Vagina (tissue), 2 donors: Measurements from ENCODE around the gene CMYA5.

Source experiments
- POLR2A ChIP-seq, 2 donors: fragments of 450-650 bp; IDR thresholded peaks; one replicate each; pipeline ENCODE4 v1.6.1; 2017; ENCODE audit warnings: antibody characterized with exemption in 2 of 2, mild to moderate bottlenecking in 2 of 2, moderate library complexity in 2 of 2
- POLR2AphosphoS5 ChIP-seq, 2 donors: sonication (generic); formaldehyde crosslinking; IDR thresholded peaks; one replicate each; pipeline ENCODE4 v1.9.0; 2017; ENCODE audit warnings: antibody characterized with exemption in 2 of 2, mild to moderate bottlenecking in 2 of 2, low read depth in 1 of 2; ENCODE audit not compliant: insufficient read depth in 1 of 2
- TF ChIP-seq, protein P1 (sequence below), 3 experiments: fragments of 450-650 bp in 2 of 3; fragments of 200-600 bp in 1 of 3; sonication (generic) in 1 of 3; IDR thresholded peaks; one replicate each; pipeline ENCODE4 v1.5.1; 2017 to 2019; ENCODE audit warnings: antibody characterized with exemption in 3 of 3, mild to moderate bottlenecking in 2 of 3, moderate library complexity in 2 of 3

GRCh38 chr5:79840084-79840990 lies 150.7 kb downstream of the CMYA5 start:
- TF ChIP-seq, protein P1, sequence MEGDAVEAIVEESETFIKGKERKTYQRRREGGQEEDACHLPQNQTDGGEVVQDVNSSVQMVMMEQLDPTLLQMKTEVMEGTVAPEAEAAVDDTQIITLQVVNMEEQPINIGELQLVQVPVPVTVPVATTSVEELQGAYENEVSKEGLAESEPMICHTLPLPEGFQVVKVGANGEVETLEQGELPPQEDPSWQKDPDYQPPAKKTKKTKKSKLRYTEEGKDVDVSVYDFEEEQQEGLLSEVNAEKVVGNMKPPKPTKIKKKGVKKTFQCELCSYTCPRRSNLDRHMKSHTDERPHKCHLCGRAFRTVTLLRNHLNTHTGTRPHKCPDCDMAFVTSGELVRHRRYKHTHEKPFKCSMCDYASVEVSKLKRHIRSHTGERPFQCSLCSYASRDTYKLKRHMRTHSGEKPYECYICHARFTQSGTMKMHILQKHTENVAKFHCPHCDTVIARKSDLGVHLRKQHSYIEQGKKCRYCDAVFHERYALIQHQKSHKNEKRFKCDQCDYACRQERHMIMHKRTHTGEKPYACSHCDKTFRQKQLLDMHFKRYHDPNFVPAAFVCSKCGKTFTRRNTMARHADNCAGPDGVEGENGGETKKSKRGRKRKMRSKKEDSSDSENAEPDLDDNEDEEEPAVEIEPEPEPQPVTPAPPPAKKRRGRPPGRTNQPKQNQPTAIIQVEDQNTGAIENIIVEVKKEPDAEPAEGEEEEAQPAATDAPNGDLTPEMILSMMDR (IDR thresholded peaks at IDR 0.05) = no peak
- TF ChIP-seq POLR2AphosphoS5 (IDR thresholded peaks at IDR 0.05; ENCODE audit: insufficient read depth in 1 of 2, low read depth in 1 of 2) = no peak
- no peak for TF ChIP-seq POLR2A (IDR thresholded peaks at IDR 0.05)
